HK-2 (cell line): ENCODE results near the gene NOMO2.
"Not testable (repeated sequence)": the region's sequence is repeated elsewhere in the genome, so short reads cannot be mapped to it uniquely, and the experiment has no call there.

ENCODE experiments used
- DNase-seq: peaks from one replicate; pipeline ENCODE4 v3.0.0-alpha.2; 2018; ENCODE audit not compliant: unreplicated experiment

Gene NOMO2

GRCh38 chr16:18521445-18522181 is 40.3 kb downstream of the NOMO2 start:
- not testable (repeated sequence) for DNase-seq

GRCh38 chr16:18518536-18519283 is 43.2 kb downstream of the NOMO2 start:
- DNase-seq: not testable (repeated sequence)

GRCh38 chr16:18498430-18498829 is 63.5 kb downstream of the NOMO2 start:
- DNase-seq: not testable (repeated sequence)

GRCh38 chr16:18497032-18497431 is 64.9 kb downstream of the NOMO2 start:
- not testable (repeated sequence) for DNase-seq

- not testable (repeated sequence) for DNase-seq
Measured at GRCh38 chr16:18492118-18492897, 69.6 kb downstream of the NOMO2 start.

- not testable (repeated sequence) for DNase-seq
Measured at GRCh38 chr16:18436025-18436424, 125.9 kb downstream of the NOMO2 start.

GRCh38 chr16:18415827-18416226 is 146.1 kb downstream of the NOMO2 start:
- DNase-seq: not testable (repeated sequence)

- not testable (repeated sequence) for DNase-seq
Measured at GRCh38 chr16:18409532-18410293, 152.2 kb downstream of the NOMO2 start.

- not testable (repeated sequence) for DNase-seq
Measured at GRCh38 chr16:18401851-18402657, 159.8 kb downstream of the NOMO2 start.

GRCh38 chr16:18401159-18401558 is 160.7 kb downstream of the NOMO2 start:
- DNase-seq: not testable (repeated sequence)

- not testable (repeated sequence) for DNase-seq
Measured at GRCh38 chr16:18394363-18394762, 167.5 kb downstream of the NOMO2 start.

GRCh38 chr16:18387767-18388166 is 174.1 kb downstream of the NOMO2 start:
- DNase-seq: not testable (repeated sequence)

- DNase-seq: not testable (repeated sequence)
Measured at GRCh38 chr16:18386517-18386916, 175.4 kb downstream of the NOMO2 start.

GRCh38 chr16:18385285-18385684 is 176.6 kb downstream of the NOMO2 start:
- DNase-seq: not testable (repeated sequence)

GRCh38 chr16:18384869-18385268 is 177.0 kb downstream of the NOMO2 start:
- not testable (repeated sequence) for DNase-seq

- DNase-seq: not testable (repeated sequence)
Measured at GRCh38 chr16:18384098-18384636, 177.7 kb downstream of the NOMO2 start.

GRCh38 chr16:18382696-18383095 is 179.2 kb downstream of the NOMO2 start:
- DNase-seq: not testable (repeated sequence)
